Neuronal stem cell (in vitro differentiated cells): ENCODE data around the gene FCSK.

ENCODE experiments used
- DNase-seq: peaks from one replicate; pipeline ENCODE4 v3.0.0-alpha.2; 2013; ENCODE audit warnings: low spot score
- H2AFZ ChIP-seq: one replicate; pipeline ENCODE4 v1.6.1; 2013; ENCODE audit warnings: mild to moderate bottlenecking, low read length, inconsistent platforms
- H2AK5ac ChIP-seq: 2 replicates; pipeline ENCODE4 v1.6.1; 2013; ENCODE audit warnings: low read depth, mild to moderate bottlenecking, inconsistent platforms, low read length, moderate library complexity, mixed read lengths
- H2BK120ac ChIP-seq: 2 replicates; pipeline ENCODE4 v1.6.1; 2013; ENCODE audit warnings: low read depth, mild to moderate bottlenecking, inconsistent platforms, low read length, moderate library complexity, mixed read lengths
- H2BK12ac ChIP-seq: one replicate; pipeline ENCODE4 v1.6.1; 2013; ENCODE audit warnings: low read length, inconsistent platforms
- H2BK15ac ChIP-seq: 2 replicates; pipeline ENCODE4 v1.6.1; 2013; ENCODE audit warnings: mild to moderate bottlenecking, low read length, inconsistent platforms, mixed read lengths
- H2BK5ac ChIP-seq: one replicate; pipeline ENCODE4 v1.6.1; 2013; ENCODE audit warnings: inconsistent platforms, mild to moderate bottlenecking, low read length, moderate library complexity
- H3K14ac ChIP-seq: one replicate; pipeline ENCODE4 v1.6.1; 2013; ENCODE audit warnings: low read length, inconsistent platforms
- H3K18ac ChIP-seq: 2 replicates; pipeline ENCODE4 v1.6.1; 2013; ENCODE audit warnings: low read length, inconsistent platforms
- H3K23ac ChIP-seq: 2 replicates; pipeline ENCODE4 v1.6.1; 2013; ENCODE audit warnings: low read depth, mild to moderate bottlenecking, mixed read lengths, low read length, inconsistent platforms; ENCODE audit not compliant: poor library complexity
- H3K27ac ChIP-seq: replicated peaks from 3 replicates; pipeline ENCODE4 v1.5.1; 2013; ENCODE audit warnings: low read length, inconsistent platforms
- H3K27me3 ChIP-seq, 3 experiments: 2 replicates each; pipeline ENCODE4 v1.6.1; 2013; ENCODE audit warnings: low read length in 3 of 3, mild to moderate bottlenecking in 2 of 3, inconsistent platforms in 1 of 3, low read depth in 1 of 3, mixed read lengths in 1 of 3, moderate library complexity in 1 of 3; ENCODE audit not compliant: control insufficient read depth in 3 of 3, insufficient read depth in 3 of 3
- H3K36me3 ChIP-seq, 2 donors: replicated peaks in 1 of 2; 2 replicates each; pipeline ENCODE4 v1.6.1; 2013; ENCODE audit warnings: low read length in 2 of 2; ENCODE audit not compliant: control insufficient read depth in 2 of 2, insufficient read depth in 2 of 2
- H3K4ac ChIP-seq: 2 replicates; pipeline ENCODE4 v1.6.1; 2013; ENCODE audit warnings: inconsistent platforms, mild to moderate bottlenecking, low read length, moderate library complexity
- H3K4me1 ChIP-seq, 2 donors: 1 replicate in 1 of 2; 2 replicates in 1 of 2; pipeline ENCODE4 v1.6.1; 2013; ENCODE audit warnings: low read length in 2 of 2, low read depth in 1 of 2; ENCODE audit not compliant: control insufficient read depth in 2 of 2, insufficient read depth in 1 of 2
- H3K4me2 ChIP-seq: one replicate; pipeline ENCODE4 v1.6.1; 2013; ENCODE audit warnings: mild to moderate bottlenecking, low read length, inconsistent platforms; ENCODE audit not compliant: insufficient read depth, poor library complexity, severe bottlenecking
- H3K4me3 ChIP-seq, 2 donors: 2 replicates each; pipeline ENCODE4 v1.5.1; 2013; ENCODE audit warnings: low read length in 2 of 2, mild to moderate bottlenecking in 2 of 2, inconsistent platforms in 1 of 2, moderate library complexity in 1 of 2
- H3K79me1 ChIP-seq: one replicate; pipeline ENCODE4 v1.6.1; 2013; ENCODE audit warnings: low read depth, mild to moderate bottlenecking, inconsistent platforms, low read length, moderate library complexity
- H3K9ac ChIP-seq: one replicate; pipeline ENCODE4 v1.6.1; 2013; ENCODE audit warnings: mild to moderate bottlenecking, low read depth, low read length, inconsistent platforms; ENCODE audit not compliant: poor library complexity
- H3K9me3 ChIP-seq, 2 donors: replicated peaks in 1 of 2; 2 replicates each; pipeline versions ENCODE3 to v1.6.1; 2013; ENCODE audit warnings: low read length in 2 of 2, mild to moderate bottlenecking in 2 of 2, inconsistent platforms in 1 of 2, low read depth in 1 of 2, mixed read lengths in 1 of 2, moderate library complexity in 1 of 2; ENCODE audit not compliant: control insufficient read depth in 2 of 2, insufficient read depth in 1 of 2
- H4K8ac ChIP-seq: one replicate; pipeline ENCODE4 v1.6.1; 2013; ENCODE audit warnings: low read depth, mild to moderate bottlenecking, inconsistent platforms, low read length, moderate library complexity
- H4K91ac ChIP-seq: one replicate; pipeline ENCODE4 v1.6.1; 2013; ENCODE audit warnings: low read length, low read depth, mild to moderate bottlenecking, inconsistent platforms; ENCODE audit not compliant: poor library complexity
- WGBS, 2 donors: extraction: QIAGEN DNeasy Blood & Tissue Kit; methylation state at CpG; one replicate each; pipeline ENCODE4 v1.1.7; 2013; ENCODE audit warnings: missing lambda C conversion rate in 2 of 2, mixed read lengths in 1 of 2; ENCODE audit not compliant: insufficient read length in 2 of 2, insufficient replicate concordance in 1 of 2; ENCODE audit errors: extremely low coverage in 2 of 2; 5-methylcytosine and 5-hydroxymethylcytosine counted together

FCSK gene

DNA sequence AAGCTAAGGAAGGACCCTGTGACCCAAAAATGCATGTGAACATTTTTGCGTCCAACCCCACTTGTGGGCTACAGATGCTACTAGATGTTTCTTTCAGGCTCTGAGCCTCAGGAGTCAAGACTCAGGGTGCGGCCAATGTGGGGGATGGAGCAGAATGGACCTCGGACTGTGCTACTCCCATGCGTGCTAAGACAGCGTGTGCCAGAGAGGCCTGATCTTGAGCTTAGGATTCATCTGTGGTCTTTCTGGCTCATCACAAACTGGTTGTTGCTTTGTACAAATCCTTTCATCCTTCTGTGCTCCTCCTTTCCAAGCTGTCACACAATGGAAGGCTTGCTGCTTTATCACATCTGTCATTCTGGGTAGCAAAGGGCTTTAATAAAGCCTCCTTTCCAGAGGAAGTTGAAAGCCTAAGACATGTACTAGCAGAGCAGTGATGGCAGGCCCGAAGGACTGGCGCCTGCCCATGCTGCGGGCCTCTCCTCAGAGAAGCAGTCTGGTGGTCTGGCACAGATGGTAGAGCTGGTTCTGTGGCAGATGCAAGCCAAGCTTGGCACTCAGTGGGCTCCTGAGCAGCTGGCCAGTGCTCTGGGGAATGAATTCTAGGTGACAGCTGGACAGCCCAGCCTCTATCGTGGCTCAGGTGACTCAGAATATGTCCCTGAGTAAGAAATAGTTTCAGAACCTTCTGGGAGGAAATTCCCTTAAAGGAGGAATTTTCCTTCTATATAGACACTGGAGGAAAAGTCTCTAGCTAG is 41.2 kb downstream of the FCSK start:
- H3K14ac ChIP-seq = no peak overlapping the region
- H3K4ac ChIP-seq = no peak overlapping the region
- H3K9ac ChIP-seq = no peak overlapping the region
- no peak overlapping the region for H3K4me3 ChIP-seq
- H2BK12ac ChIP-seq = no peak overlapping the region
- no peak overlapping the region for H2AK5ac ChIP-seq
- no peak overlapping the region for H3K18ac ChIP-seq
- H3K4me2 ChIP-seq = no peak overlapping the region
- no peaks in the 10 kb centered on the region for H3K4me1 ChIP-seq
- no peak overlapping the region for H3K23ac ChIP-seq
- no peaks in the 10 kb centered on the region for H3K79me1 ChIP-seq
- H4K8ac ChIP-seq = no peak overlapping the region
- H2BK5ac ChIP-seq = no peak overlapping the region
- no peak overlapping the region for H3K27ac ChIP-seq
- H2BK15ac ChIP-seq = no peak overlapping the region
- no peak overlapping the region for H4K91ac ChIP-seq
- no peak overlapping the region for H2AFZ ChIP-seq
- WGBS, 2 donors = no CpG with 5 or more reads among the region's 9 CpGs
- no peak for DNase-seq
- H3K27me3 ChIP-seq = no peaks in the 10 kb centered on the region
- H2BK120ac ChIP-seq = no peak overlapping the region
- no peaks in the 10 kb centered on the region for H3K9me3 ChIP-seq
- peaks cover 21 to 78% of the 10 kb centered on the region in 2 donors for H3K36me3 ChIP-seq

DNA sequence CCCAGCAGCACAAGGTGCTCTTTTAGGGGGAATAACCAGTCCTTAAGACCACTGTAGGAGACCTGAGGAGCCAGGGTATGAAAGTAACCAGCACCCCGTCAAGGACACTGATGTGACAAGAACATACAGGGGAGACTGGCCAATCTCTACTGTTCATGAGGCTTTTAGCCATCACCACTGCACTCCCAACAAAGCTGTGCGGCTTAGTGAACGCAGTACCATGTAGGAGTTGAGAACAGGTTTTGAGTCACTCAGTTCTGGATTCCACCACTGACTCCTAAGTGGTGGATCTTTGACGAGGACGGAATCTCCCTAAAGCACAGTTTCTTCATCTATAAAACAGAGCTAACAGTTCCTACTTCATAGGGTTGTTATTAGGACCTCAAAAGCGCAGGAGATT is 42.1 kb downstream of the FCSK start:
- no peak overlapping the region for H3K18ac ChIP-seq
- no peak overlapping the region for H3K4me2 ChIP-seq
- H3K14ac ChIP-seq = no peak overlapping the region
- H2BK15ac ChIP-seq = no peak overlapping the region
- no peak overlapping the region for H3K27ac ChIP-seq
- H3K4ac ChIP-seq = no peak overlapping the region
- no CpG with 5 or more reads among the region's 6 CpGs for WGBS, 2 donors
- no peak overlapping the region for H2BK120ac ChIP-seq
- H2AK5ac ChIP-seq = no peak overlapping the region
- H3K36me3 ChIP-seq = peaks cover 21 to 84% of the 10 kb centered on the region in 2 donors
- no peak overlapping the region for H2AFZ ChIP-seq
- H3K4me3 ChIP-seq = no peak overlapping the region
- no peaks in the 10 kb centered on the region for H3K79me1 ChIP-seq
- no peak overlapping the region for H4K8ac ChIP-seq
- no peaks in the 10 kb centered on the region for H3K9me3 ChIP-seq
- no peak for DNase-seq
- H3K27me3 ChIP-seq = no peaks in the 10 kb centered on the region
- H3K9ac ChIP-seq = no peak overlapping the region
- peaks cover 0 to 2% of the 10 kb centered on the region in 2 donors for H3K4me1 ChIP-seq
- no peak overlapping the region for H4K91ac ChIP-seq
- no peak overlapping the region for H2BK12ac ChIP-seq
- H3K23ac ChIP-seq = no peak overlapping the region
- no peak overlapping the region for H2BK5ac ChIP-seq

DNA sequence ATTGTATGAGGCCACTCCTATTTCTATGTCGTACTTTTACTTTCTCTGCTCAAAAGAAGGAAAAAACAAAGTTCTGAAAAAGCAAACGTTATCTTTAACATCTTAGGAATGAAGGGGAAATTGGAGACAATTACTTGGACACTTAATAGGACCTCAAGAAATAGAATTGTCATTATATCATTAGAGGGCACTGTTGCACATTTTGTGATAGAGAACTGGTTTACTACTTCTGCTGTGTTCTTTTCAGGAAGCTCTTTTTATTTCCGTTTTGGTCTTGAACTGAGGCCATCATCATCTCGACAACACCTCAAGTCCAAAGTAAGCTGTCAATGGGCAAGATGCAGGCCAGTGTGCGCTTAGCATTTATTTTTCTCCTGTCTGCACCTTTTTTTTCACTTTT is 54.4 kb downstream of the FCSK start:
- Histone ChIP-seq H3K9me3 (no peaks in the 10 kb centered on the region), H3K18ac (no peak overlapping the region), H3K4me3 (no peak overlapping the region), H3K23ac (no peak overlapping the region), H4K91ac (no peak overlapping the region), H2BK5ac (no peak overlapping the region), H3K9ac (no peak overlapping the region), H3K27me3 (peaks cover 0 to 2% (median 0%) of the 10 kb centered on the region in 3 experiments), H3K79me1 (no peaks in the 10 kb centered on the region), H3K4ac (no peak overlapping the region), H4K8ac (no peak overlapping the region), H3K27ac (no peak overlapping the region), H3K14ac (no peak overlapping the region), H2BK15ac (no peak overlapping the region), H3K4me2 (no peak overlapping the region), H2AK5ac (no peak overlapping the region), H3K36me3 (peaks cover 20 to 81% of the 10 kb centered on the region in 2 donors), H2AFZ (no peak overlapping the region), H3K4me1 (no peaks in the 10 kb centered on the region), H2BK12ac (no peak overlapping the region), H2BK120ac (no peak overlapping the region)
- no peak for DNase-seq
- no CpG with 5 or more reads among the region's 5 CpGs for WGBS, 2 donors

DNA sequence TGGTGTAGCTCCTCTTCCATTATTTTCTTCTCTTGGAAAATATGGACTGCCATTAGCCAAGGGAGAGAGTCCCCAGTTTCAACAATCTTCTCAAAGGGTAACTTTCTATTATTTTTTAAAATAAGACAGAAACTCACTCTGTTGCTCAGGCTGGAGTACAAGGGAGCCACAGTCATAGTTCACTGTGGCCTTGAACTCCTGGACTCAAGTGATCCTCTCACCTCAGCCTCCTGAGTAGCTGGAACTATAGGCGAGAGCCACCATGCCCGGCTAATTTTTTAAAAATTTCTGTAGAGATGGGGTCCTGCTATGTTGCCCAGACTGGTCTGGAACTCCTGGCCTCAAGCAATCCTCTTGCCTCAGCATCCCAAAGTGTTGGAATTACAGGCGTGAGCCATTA is 55.8 kb downstream of the FCSK start:
- Histone ChIP-seq H3K9me3 (no peaks in the 10 kb centered on the region), H2AK5ac (no peak overlapping the region), H3K4ac (no peak overlapping the region), H2BK5ac (no peak overlapping the region), H4K91ac (no peak overlapping the region), H3K36me3 (peaks cover 25 to 85% of the 10 kb centered on the region in 2 donors), H2AFZ (no peak overlapping the region), H3K27me3 (peaks cover 0 to 2% (median 0%) of the 10 kb centered on the region in 3 experiments), H2BK12ac (no peak overlapping the region), H3K14ac (no peak overlapping the region), H3K18ac (no peak overlapping the region), H3K79me1 (no peaks in the 10 kb centered on the region), H3K27ac (no peak overlapping the region), H2BK120ac (no peak overlapping the region), H3K4me2 (no peak overlapping the region), H2BK15ac (no peak overlapping the region), H4K8ac (no peak overlapping the region), H3K23ac (no peak overlapping the region), H3K4me3 (no peak overlapping the region), H3K9ac (no peak overlapping the region), H3K4me1 (no peaks in the 10 kb centered on the region)
- WGBS, 2 donors = no CpG with 5 or more reads among the region's 3 CpGs
- no peak for DNase-seq
